ENCODE data around the gene HECTD4.

Gene HECTD4

GRCh38 chr12:112153893-112154219 lies 228.4 kb downstream of the HECTD4 start:
- no peak for DNase-seq

GRCh38 chr12:112153181-112153892 lies 228.9 kb downstream of the HECTD4 start:
- DNase-seq: no peak

- no peak for DNase-seq
Observed at GRCh38 chr12:112151766-112152541, 230.3 kb downstream of the HECTD4 start.

- no peak for DNase-seq
Observed at GRCh38 chr12:112149596-112149995, 232.6 kb downstream of the HECTD4 start.

GRCh38 chr12:112148031-112148513 lies 234.2 kb downstream of the HECTD4 start:
- DNase-seq: no peak

- no peak for DNase-seq
Observed at GRCh38 chr12:112146123-112146522, 236.1 kb downstream of the HECTD4 start.

- DNase-seq: no peak
Observed at GRCh38 chr12:112140728-112141127, 241.5 kb downstream of the HECTD4 start.

- DNase-seq: no peak
Observed at GRCh38 chr12:112134731-112135130, 247.5 kb downstream of the HECTD4 start.

- DNase-seq: no peak
Observed at GRCh38 chr12:112133418-112133817, 248.8 kb downstream of the HECTD4 start.

GRCh38 chr12:112131686-112132085 lies 250.5 kb downstream of the HECTD4 start:
- no peak for DNase-seq

- DNase-seq: no peak
Observed at GRCh38 chr12:112130441-112130998, 251.7 kb downstream of the HECTD4 start.

- DNase-seq: no peak
Observed at GRCh38 chr12:112126911-112127310, 255.3 kb downstream of the HECTD4 start.

GRCh38 chr12:112126000-112126438 lies 256.2 kb downstream of the HECTD4 start:
- no peak for DNase-seq

GRCh38 chr12:112125250-112125999 lies 256.8 kb downstream of the HECTD4 start, which contains the start of gene TRAFD1:
Gene TRAFD1 (plus strand): TSS chr12:112125560. CDS start chr12:112130523, 4,963 bp downstream.
- DNase-seq: peak; percentile 96

GRCh38 chr12:112124918-112125249 lies 257.3 kb downstream of the HECTD4 start:
- DNase-seq: no peak

GRCh38 chr12:112122823-112123690 lies 259.2 kb downstream of the HECTD4 start:
- peak; percentile 66 for DNase-seq

GRCh38 chr12:112121780-112122565 lies 260.3 kb downstream of the HECTD4 start:
- DNase-seq: peak; percentile 93

GRCh38 chr12:112117685-112118084 lies 264.5 kb downstream of the HECTD4 start:
- DNase-seq: no peak

GRCh38 chr12:112116232-112117060 lies 265.8 kb downstream of the HECTD4 start:
- peak; percentile 61 for DNase-seq
